Embryonic facial prominence (tissue), 1 donor: ENCODE results near the gene PRKCE.
"Not testable (repeated sequence)": the region's sequence is repeated elsewhere in the genome, so short reads cannot be mapped to it uniquely, and the experiment has no call there.

ENCODE experiments used
- DNase-seq: peaks from one replicate; pipeline ENCODE4 v3.0.0-alpha.2; 2016; ENCODE audit errors: extremely low spot score

The PRKCE gene

DNA sequence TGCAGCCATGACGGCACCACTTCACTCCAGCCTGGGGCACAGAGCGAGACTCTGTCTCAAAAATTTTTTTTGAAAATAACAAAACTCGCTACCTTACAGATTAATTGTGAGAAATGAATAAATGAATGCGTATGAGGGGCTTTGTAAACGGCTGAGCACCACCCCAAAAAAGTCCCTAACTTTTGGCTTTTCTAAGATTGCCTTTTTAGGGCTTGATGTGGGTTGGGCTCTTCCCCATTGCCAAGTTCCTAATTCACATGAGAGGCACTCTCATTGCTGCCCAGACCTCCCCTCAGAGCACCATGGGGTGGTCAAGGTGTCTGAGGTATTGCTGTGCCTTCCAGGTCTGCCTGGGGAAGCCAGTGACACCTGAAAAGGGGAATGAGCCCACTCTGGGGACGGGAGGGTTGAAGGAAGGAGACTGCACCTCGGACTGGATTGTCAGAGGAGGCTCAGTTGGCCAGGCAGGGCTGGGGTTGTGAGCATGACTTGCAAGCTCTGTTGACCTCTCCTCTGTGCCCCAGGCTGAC, 186.4 kb downstream of the PRKCE start:
- no peak for DNase-seq

DNA sequence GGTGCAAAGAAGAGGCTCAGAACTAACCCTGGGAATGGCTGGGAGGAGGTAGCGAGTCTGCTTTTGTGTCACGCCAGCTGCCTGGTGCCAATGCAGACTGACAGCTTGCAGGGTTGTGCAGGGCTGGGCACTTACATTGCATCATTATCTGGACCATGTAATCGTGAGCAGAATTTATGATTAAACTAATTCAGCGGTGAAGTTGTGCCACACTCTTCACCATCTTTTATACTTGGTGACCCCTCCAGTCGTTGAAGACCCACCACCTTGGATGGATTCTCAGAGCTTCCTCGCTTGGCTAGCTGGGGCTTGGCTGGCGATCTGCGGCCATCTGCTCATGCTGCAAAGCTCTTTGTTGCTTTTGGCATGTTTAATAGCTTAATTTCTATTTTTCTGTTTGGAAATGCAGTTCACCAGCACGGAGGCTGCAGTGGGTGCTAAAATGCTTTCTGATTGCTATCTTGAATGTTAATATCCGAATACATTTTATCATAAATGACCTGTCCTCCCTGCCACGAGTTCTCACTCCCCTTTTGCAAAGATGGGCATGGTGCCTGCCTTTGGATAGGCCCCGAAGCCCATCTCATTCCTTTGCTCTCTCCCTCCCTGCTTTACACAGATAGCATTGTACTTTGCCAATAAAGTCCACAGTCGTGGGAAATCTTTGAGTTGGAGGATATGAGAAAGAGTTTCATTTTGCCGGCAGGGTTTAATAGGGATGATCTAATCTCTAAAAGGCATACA, 188.2 kb downstream of the PRKCE start:
- DNase-seq, result no peak

DNA sequence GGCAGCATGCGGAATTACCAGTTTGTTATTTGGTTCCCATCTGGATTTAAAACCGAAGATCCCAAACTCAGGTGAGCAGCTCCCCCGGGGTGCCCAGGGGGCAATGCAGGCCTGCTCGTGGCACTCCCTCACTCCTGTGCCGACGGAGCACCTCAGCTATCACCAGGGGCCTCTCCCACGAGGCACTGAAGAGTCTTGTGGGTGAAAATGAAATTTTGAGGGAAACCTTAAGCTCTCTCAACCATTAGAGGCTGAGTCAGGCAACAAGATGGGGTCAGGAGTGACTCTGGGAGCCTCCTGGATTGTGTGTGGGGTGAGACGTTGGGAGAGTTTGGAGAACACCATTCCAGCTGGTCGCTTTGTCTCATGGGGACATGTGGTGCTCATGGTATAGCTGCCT, 189.0 kb downstream of the PRKCE start:
- DNase-seq, result no peak

DNA sequence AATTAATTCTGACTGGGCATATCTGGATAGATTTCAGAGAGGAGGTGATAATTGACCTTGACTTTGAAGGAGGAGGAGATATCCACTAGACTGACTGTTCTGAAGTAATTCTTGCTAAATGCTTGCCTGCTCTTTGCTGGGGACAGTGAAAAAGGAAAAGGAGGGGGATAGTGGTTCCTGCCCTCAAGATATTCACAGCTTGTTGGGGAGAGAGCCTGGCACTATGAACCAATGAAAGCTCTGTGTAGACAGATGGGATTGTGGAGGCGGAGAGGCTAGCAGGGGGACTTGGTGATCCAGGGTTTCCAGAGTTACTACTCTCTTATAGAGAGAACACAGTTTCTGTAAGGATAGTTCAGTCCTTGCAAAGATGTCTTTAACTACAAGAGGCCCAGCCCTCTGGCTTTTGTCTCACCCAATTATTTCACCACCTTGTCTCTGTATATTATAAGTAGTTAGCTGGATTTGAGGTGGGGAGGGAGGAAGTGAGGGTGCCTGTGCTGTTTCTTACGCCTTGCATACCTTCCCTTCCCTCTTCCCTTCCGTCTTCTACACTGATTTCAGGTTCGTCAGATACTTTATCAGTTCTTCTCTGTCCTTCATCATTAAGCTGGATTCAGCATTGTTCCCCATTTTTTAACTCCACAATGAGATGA, 190.4 kb downstream of the PRKCE start:
- no peak for DNase-seq

DNA sequence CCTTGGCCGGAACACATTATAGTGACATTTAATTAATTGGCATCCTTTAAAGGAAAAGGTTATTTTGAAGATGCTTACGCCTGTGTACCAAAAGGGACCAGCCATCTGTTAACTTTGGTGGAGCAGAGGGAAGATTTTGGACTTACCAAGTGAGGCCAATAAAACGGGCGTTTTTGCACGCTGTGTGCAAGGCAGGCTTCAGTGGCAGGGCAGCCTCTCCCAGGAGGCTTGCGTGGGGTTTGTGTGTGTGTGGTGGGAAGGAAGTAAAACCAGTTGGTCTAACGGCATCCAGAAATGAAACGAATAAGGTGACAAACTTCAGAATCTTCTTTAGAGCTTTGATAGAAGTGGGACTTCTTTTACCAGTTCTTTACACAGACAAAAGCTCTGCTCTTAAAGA, 191.7 kb downstream of the PRKCE start:
- no peak for DNase-seq

DNA sequence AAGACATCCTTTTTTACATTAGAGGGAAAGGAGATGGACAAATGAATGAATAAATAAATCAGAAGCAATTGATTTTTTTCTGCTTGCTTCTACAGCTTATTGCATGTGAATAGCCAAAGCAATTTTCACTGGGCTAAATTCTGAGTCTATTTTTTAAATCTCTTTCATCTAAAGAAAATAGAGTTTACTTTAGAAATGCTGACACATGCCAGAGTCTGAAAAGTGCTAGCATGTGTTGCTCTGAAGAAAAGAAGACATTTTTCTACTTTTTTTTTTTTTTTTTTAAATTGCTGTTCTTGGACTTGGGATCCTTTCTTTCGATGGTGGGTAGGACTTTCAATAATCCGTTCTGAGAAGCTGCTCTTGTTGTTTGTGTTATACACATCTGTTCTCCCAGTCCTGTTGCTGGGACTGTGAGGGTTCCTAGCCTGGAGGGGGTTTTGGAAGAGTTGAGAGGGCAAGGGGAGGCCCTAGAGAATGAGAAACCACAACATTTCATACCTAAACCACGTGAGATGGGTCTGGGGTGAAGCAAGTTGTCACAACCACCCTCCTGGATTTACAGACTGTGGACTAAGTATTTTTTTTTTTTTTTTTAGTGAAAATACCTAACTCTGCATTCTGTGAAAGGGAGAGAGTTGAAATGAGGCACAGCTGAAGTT, 193.5 kb downstream of the PRKCE start:
- no peak for DNase-seq

DNA sequence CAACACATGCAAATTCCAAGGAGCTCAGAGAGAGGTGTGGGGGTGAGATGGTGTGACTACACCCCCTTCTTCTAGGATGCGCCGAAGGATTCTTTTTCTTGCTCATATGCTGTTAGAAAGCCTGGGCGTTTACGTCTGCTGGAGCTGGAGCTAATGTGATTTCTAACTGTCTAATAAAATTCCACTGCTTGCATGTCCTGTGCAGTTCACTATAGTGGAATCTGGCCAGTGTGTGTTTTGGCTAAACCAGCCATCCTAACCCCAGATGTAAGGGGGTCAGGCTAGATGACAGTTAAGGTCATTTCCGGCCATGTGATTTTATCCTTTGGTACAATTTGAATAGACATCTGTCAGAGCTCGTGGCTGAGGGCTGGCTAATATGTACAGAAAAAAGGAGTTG, 194.1 kb downstream of the PRKCE start:
- DNase-seq, result no peak

DNA sequence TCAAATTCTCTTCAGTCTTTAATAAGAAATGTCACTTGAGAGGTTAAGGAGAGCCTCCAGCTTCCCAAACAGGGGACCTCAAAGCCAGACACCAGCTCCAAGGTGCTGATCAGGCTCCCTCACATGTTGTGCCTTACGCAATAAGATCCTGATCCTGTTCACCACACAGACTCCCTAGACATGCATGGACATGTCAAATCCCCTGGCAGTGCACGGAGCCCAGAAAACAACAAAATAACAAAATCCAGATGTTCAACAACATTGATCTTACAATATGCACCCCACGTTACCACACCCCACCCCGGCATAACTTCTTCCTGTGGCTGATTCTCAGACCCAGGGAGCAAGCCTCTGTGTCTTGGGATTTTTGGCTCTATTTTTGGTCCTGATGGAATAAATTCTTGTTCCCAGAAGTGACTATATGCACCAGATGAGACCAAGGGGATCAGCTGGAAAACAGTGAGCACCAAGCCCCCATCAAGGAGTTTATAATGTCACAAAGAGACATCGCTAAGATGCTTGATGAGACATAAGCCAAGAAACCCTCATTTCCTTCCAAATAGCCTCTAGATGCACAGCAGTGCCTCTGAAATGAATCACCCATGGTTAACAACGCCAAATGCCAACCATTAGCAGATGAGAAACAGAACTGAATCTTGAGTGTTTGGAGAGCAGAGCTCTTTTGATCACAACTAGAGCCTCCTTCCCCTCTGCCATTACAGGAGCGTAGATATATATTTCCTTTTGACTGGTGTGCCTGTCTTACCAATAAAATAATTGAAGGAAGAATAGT, 198.2 kb downstream of the PRKCE start:
- no peak for DNase-seq

DNA sequence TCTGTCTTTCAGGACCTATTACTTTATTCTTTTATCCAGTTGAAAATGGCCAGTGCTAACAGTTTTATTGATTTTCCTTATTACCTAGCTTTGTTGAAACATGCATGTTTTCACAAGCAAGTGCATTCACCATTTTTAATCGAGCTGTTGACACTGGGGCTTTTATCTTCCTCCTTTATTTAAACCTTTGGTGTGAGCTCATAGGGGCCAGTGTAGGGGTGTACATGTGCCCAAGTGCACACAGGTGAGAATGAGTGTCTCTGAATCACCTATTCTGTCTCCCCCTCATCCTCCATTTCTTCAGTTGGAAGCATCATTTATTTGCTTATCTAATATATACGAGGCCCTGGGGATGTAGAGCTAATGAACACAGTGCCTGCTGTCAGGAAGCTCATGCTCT, 199.1 kb downstream of the PRKCE start:
- DNase-seq, result no peak

DNA sequence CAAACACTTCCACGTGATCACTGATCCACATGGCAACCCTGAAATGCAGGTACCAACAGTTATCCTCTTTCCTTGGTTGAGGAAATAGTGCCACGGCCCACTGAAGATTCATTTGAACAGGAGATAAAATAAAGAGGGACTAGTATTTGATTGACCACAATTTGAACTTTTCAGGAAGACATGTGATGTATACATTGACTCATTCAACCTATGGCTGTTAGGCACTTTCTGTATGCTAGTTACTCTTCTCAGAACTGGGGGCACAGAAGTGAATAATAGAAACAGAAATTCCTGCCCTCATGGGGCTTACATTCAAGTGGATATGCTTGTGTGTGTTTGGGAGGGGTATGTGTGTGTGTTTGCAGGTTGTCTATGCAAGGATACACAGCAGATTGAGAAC, 199.6 kb downstream of the PRKCE start:
- DNase-seq, result no peak

DNA sequence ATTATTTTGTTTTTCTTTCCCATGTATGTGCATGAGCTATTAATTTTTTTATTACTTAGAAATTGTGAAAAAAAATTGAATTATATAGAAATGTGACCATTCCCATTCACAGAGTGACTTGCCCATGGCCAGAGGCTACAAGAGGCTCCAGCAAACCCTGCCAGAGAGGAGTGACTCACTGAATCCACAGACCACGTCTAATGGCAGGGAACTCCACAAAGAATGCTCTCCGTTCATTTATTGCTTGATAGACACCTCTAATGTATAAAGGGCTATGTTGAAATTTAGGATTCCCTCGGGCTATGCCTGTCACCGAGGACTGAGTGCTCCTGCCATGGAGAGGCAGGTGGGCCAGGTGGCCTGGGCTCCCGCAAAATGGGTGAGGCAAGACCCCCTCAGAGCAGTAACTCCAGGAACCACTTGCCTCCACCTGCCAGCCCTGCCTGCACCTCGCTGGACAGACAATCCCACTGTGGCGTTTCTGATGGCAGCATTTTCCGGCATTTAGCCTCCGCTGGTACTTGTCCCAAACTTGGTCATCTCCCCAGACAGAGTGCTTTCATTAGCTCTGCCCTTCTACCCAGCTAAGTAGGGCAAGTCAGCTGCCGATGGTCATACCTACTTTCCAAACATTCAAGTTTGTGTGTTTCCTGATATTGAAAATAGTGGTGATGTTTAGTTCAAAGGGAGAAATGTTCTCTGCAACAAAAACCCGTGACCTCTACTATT, 200.3 kb downstream of the PRKCE start:
- no peak for DNase-seq

DNA sequence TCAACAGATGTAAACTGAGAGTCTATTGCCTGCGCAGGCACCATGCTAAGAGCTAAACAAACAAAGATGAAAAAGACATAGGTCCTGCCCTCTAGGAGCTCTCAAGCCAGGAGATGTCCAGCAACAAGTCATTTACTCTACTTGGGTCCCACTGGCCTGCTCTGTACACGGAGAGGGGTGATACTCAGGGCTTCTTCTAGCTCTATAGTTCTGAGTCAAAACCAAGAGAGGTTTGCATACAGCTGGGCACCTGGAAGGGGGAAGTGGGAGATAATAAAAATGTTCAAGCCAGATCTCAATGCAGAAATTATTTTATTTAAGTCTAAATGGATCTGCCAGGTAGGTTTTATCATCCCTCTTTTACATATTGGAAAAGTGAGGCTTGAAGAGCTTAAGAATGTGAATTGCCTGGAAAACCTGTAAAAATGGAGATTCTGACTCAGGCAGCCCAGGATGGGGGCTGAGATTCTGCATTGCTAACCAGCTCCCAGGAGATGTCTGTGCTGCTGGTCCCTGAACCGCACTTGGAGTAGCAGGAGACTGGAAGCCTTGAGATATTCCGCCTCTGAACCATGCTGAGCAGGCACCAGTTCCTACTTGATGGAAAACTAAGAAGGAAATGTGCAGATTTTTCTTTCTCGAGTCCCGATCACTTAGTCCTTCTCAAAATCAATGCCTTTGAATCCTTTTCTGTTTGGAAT, 201.1 kb downstream of the PRKCE start:
- DNase-seq, result no peak

DNA sequence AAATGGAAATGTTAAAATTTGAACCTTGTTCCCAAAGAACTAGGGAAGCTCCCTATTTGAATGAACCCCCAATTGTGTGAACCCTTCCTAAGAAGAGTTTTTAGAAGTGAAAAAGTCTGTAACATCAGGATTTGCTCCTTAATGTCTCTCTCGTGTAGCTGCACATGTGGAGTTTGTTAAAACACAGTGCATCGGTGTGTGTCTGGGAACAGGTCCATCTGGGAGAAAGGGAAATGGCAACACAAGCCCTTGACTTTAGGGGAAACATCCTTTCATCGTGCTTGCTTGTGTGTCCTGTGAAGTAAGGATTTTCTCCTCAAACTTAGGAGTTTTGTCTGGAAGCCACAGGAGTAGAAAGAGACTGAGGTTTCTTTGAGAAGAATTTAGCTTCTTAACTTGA, 203.9 kb downstream of the PRKCE start:
- no peak for DNase-seq

DNA sequence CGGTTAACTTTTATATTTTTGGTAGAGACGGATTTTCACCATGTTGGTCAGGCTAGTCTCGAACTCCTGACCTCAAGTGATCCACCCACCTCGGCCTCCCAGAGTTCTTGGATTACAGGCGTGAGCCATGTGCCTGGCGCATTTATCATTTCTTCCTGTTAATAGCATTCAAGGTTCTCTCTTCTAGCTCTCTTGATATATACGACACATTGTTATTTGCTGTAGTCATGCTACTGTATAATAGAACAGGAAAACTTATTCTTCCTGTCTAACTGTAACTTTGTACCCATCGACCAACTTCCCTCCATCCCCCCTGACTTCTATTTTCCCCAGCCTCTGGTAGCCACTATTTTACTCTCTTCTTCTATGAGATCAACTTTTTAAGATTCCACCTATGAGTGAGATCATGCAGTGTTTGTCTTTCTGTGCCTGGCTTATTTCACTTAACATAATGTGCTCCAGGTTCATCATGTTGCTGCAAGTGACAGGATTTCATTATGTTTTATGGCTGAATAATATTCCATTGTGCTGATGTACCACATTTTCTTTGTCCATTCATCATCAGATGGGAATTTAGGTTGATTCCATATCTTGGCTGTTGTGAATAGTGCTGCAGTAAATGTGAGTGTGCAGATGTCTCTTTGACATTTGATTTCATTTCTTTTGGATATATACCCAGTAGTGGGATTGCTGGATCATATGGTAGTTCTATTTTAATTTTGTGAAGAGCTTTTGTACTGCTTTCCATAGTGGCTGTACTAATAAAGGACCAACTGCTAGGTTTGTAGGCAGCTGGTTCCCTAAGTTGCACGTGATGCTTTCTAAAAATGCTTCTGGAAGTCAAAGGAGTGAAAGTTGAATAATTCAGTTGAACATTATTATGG, 205.2 kb downstream of the PRKCE start:
- no peak for DNase-seq

DNA sequence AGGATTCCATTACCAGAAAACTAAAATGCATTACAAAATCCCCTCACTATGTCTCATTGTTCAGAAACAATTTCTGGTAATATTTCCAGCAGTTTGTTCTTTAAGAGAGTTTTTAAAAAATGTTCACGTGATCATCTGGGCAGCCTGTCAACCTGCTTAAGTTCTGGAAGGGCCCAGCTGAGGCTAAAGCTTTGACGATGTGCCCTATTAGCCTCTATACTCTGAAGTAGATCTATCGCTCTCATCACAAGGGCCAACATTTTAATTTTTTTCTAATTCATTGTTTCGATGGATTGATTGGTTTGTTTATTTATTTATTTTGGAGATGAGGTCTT, 205.8 kb downstream of the PRKCE start:
- no peak for DNase-seq

DNA sequence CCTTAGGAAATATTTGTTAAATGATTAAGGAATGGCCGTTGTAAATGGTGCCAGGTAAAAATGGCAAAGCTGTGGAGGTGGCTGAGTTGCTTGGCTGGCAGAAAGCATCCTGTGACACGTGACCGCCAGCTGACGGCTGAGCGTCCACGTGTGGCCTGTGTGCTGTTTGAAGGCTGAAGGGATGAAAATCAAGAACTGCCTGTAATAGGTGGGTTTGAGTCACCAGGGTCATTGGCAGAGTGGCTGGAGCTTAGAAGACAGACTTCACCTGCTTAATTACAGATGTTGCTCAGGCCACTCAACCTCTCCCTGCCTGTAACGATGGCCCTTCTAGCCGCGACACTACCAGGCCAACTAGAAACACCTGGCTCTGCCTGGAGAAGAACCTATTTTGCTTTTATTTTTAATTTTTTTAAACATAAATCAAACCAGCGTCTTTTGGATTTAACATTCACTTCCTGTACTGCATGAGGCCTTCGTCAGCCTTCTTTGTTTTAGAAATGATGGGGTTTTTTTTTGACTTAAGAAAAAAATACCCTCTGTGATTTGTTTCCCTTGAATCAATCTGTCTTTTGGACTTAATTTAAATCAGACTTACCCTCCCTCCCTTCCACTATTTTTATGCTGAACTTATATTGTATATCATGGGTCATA, 206.5 kb downstream of the PRKCE start:
- no peak for DNase-seq

DNA sequence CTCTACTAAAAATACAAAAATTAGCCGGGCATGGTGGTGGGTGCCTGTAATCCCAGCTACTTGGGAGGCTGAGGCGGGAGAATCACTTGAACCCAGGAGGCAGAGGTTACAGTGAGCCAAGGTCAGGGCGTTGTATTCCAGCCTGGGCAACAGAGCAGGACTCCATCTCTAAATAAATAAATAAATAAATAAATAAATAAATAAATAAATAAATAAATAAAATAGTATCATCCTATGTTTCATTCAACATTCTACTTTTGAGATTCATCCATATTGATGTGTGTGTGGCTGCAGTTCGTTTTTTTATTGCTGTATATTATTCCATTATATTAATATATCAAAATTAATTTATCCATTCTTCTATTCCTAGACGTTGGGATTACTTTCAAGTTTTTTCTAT, 207.4 kb downstream of the PRKCE start:
- not testable (repeated sequence) for DNase-seq

DNA sequence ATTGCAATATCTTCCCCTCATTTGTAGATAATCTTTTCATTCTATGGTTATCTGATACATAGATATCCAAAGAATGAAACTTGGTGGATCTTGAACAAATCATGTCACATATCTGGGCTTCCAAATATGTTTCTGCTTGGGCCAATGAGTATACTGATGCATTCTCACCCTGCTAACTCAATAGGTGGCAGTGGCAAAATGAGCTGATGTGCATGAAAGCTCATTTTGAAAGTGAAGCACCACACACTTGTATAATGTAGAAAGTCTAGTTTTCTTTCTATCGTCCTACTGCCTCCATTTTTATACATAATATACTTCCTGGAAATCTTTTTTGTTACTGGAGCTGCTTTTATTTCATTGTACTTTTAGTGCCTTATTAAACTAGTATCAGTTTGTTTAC, 208.2 kb downstream of the PRKCE start:
- no peak for DNase-seq
